Upper lobe of left lung (tissue), 4 donors: ENCODE data around the gene NDUFAF2.

ENCODE experiments used
- EP300 ChIP-seq, 4 donors: sonication (generic); formaldehyde crosslinking; IDR thresholded peaks; one replicate each; pipeline ENCODE4 v1.5.1; 2017; ENCODE audit warnings: antibody characterized with exemption in 4 of 4, control low read depth in 2 of 4
- POLR2A ChIP-seq, 4 donors: fragments of 450-650 bp; IDR thresholded peaks; one replicate each; pipeline ENCODE4 v1.5.1; 2016 to 2017; ENCODE audit warnings: antibody characterized with exemption in 4 of 4, mild to moderate bottlenecking in 2 of 4
- POLR2AphosphoS5 ChIP-seq, 2 donors: sonication (generic); formaldehyde crosslinking; IDR thresholded peaks; one replicate each; pipeline ENCODE4 v1.5.1; 2017; ENCODE audit warnings: antibody characterized with exemption in 2 of 2
- TF ChIP-seq, protein P1 (sequence below), 6 experiments: fragments of 450-650 bp in 4 of 6; fragments of 200-600 bp in 2 of 6; sonication (generic) in 2 of 6; IDR thresholded peaks; one replicate each; pipeline ENCODE4 v1.5.1; 2016 to 2019; ENCODE audit warnings: antibody characterized with exemption in 6 of 6

DNA sequence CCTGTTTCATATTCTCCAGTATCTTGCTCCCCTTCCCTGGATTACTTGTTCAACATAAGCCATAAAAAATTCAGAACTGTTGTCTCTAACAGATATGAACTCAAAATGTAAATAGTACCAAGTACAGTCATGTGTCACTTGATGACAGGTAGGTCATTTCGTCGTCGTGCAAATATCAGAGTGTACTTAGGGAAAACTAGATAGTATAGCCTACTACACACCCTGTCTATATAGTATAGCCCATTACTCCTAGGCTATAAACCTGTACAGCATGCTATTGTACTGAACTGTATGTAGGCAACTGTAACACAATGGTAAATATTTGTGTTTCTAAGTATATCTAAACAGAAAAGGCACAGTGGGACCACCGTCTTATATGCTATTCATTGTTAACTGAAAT lies 178.1 kb downstream of the NDUFAF2 start:
- TF ChIP-seq EP300 (IDR thresholded peaks at IDR 0.05) (no peak), POLR2AphosphoS5 (IDR thresholded peaks at IDR 0.05) (no peak), POLR2A (IDR thresholded peaks at IDR 0.05) (no peak)
- TF ChIP-seq, protein P1, sequence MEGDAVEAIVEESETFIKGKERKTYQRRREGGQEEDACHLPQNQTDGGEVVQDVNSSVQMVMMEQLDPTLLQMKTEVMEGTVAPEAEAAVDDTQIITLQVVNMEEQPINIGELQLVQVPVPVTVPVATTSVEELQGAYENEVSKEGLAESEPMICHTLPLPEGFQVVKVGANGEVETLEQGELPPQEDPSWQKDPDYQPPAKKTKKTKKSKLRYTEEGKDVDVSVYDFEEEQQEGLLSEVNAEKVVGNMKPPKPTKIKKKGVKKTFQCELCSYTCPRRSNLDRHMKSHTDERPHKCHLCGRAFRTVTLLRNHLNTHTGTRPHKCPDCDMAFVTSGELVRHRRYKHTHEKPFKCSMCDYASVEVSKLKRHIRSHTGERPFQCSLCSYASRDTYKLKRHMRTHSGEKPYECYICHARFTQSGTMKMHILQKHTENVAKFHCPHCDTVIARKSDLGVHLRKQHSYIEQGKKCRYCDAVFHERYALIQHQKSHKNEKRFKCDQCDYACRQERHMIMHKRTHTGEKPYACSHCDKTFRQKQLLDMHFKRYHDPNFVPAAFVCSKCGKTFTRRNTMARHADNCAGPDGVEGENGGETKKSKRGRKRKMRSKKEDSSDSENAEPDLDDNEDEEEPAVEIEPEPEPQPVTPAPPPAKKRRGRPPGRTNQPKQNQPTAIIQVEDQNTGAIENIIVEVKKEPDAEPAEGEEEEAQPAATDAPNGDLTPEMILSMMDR (IDR thresholded peaks at IDR 0.05): no peak
